Dendritic cell treated with granulocyte-macrophage colony-stimulating factor and Interleukin-4, amounts not matched to agents 40 ng/mL and 50 ng/mL, for 4 days (primary cell): Measurements from ENCODE around the gene DNAH14.
"Not testable (repeated sequence)": the region's sequence is repeated elsewhere in the genome, so short reads cannot be mapped to it uniquely, and the experiment has no call there.

Experiments
- H3K27ac Mint-ChIP-seq: one replicate; pipeline ENCODE4 v1.8.0; 2022; ENCODE audit warnings: mild to moderate bottlenecking, mixed read lengths
- H3K27me3 Mint-ChIP-seq: one replicate; pipeline ENCODE4 v1.8.0; 2022; ENCODE audit warnings: mild to moderate bottlenecking, mixed read lengths
- H3K36me3 Mint-ChIP-seq: one replicate; pipeline ENCODE4 v1.8.0; 2022; ENCODE audit warnings: low read depth, mixed read lengths
- H3K4me1 Mint-ChIP-seq: one replicate; pipeline ENCODE4 v1.8.0; 2022; ENCODE audit warnings: low read depth, mixed read lengths
- H3K4me3 Mint-ChIP-seq: one replicate; pipeline ENCODE4 v1.8.0; 2022; ENCODE audit warnings: mild to moderate bottlenecking, moderate library complexity, mixed read lengths
- H3K9me3 Mint-ChIP-seq: one replicate; pipeline ENCODE4 v1.8.0; 2022; ENCODE audit warnings: mixed read lengths
- intact Hi-C: fragments of 100-400 bp; cut with micrococcal nuclease; formaldehyde crosslinking; loops from one replicate; pipeline ENCODE4 v1.15.0; 2022

Gene DNAH14

GRCh38 chr1:224901087-224901810 lies 28.2 kb upstream of the DNAH14 start:
- Mint-ChIP-seq H3K4me3 (no peak overlapping the region), H3K36me3 (no peaks in the 10 kb centered on the region), H3K27me3 (no peaks in the 10 kb centered on the region), H3K9me3 (peaks cover 9% of the 10 kb centered on the region), H3K4me1 (no peaks in the 10 kb centered on the region), H3K27ac (no peak overlapping the region)
- intact Hi-C loops = no loop called here

- Mint-ChIP-seq H3K9me3 (no peaks in the 10 kb centered on the region), H3K4me3 (no peak overlapping the region), H3K4me1 (no peaks in the 10 kb centered on the region), H3K36me3 (no peaks in the 10 kb centered on the region), H3K27ac (no peak overlapping the region), H3K27me3 (no peaks in the 10 kb centered on the region)
- intact Hi-C loops = no loop called here
Observed at GRCh38 chr1:224903955-224904354, 25.5 kb upstream of the DNAH14 start.

GRCh38 chr1:224906340-224906739 lies 23.1 kb upstream of the DNAH14 start:
- Mint-ChIP-seq H3K9me3 (peaks cover 18% of the 10 kb centered on the region), H3K36me3 (no peaks in the 10 kb centered on the region), H3K27me3 (no peaks in the 10 kb centered on the region), H3K4me3 (no peak overlapping the region), H3K27ac (no peak overlapping the region), H3K4me1 (no peaks in the 10 kb centered on the region)
- intact Hi-C loops = no loop called here

- no peak overlapping the region for H3K27ac Mint-ChIP-seq
- no peaks in the 10 kb centered on the region for H3K27me3 Mint-ChIP-seq
- intact Hi-C loops = no loop called here
- H3K4me3 Mint-ChIP-seq = no peak overlapping the region
- no peaks in the 10 kb centered on the region for H3K36me3 Mint-ChIP-seq
- H3K9me3 Mint-ChIP-seq = peaks cover 41% of the 10 kb centered on the region
- H3K4me1 Mint-ChIP-seq = no peaks in the 10 kb centered on the region
Observed at GRCh38 chr1:224911217-224911616, 18.3 kb upstream of the DNAH14 start.

GRCh38 chr1:224914292-224914900 lies 15.1 kb upstream of the DNAH14 start:
- Mint-ChIP-seq H3K4me3 (no peak overlapping the region), H3K27me3 (no peaks in the 10 kb centered on the region), H3K27ac (no peak overlapping the region), H3K9me3 (peaks cover 41% of the 10 kb centered on the region), H3K4me1 (no peaks in the 10 kb centered on the region), H3K36me3 (no peaks in the 10 kb centered on the region)
- intact Hi-C loops = no loop called here

- H3K4me3 Mint-ChIP-seq = no peak overlapping the region
- no peaks in the 10 kb centered on the region for H3K4me1 Mint-ChIP-seq
- no peak overlapping the region for H3K27ac Mint-ChIP-seq
- H3K27me3 Mint-ChIP-seq = no peaks in the 10 kb centered on the region
- intact Hi-C loops = no loop called here
- H3K36me3 Mint-ChIP-seq = no peaks in the 10 kb centered on the region
- H3K9me3 Mint-ChIP-seq = no peaks in the 10 kb centered on the region
Observed at GRCh38 chr1:224919508-224919907, 10.0 kb upstream of the DNAH14 start.

- Mint-ChIP-seq H3K27ac (no peak overlapping the region), H3K27me3 (peaks cover 2% of the 10 kb centered on the region), H3K36me3 (no peaks in the 10 kb centered on the region), H3K9me3 (no peaks in the 10 kb centered on the region), H3K4me1 (no peaks in the 10 kb centered on the region), H3K4me3 (no peak overlapping the region)
- intact Hi-C loops = loop anchor here (5.0 kb wide), 1 partner anchor 404 kb away; no protein-coding TSS in a partner anchor
Observed at GRCh38 chr1:224920930-224921329, 8.5 kb upstream of the DNAH14 start.

GRCh38 chr1:224921354-224921753 lies 8.1 kb upstream of the DNAH14 start:
- peaks cover 2% of the 10 kb centered on the region for H3K27me3 Mint-ChIP-seq
- H3K4me1 Mint-ChIP-seq = no peaks in the 10 kb centered on the region
- no peaks in the 10 kb centered on the region for H3K36me3 Mint-ChIP-seq
- H3K9me3 Mint-ChIP-seq = no peaks in the 10 kb centered on the region
- intact Hi-C loops = loop anchor here (5.0 kb wide), 1 partner anchor 404 kb away; no protein-coding TSS in a partner anchor
- H3K27ac Mint-ChIP-seq = no peak overlapping the region
- no peak overlapping the region for H3K4me3 Mint-ChIP-seq

GRCh38 chr1:224922404-224923164 lies 6.9 kb upstream of the DNAH14 start:
- no peak overlapping the region for H3K4me3 Mint-ChIP-seq
- no peaks in the 10 kb centered on the region for H3K36me3 Mint-ChIP-seq
- intact Hi-C loops = loop anchor here (5.0 kb wide), 1 partner anchor 405 kb away; no protein-coding TSS in a partner anchor
- H3K27ac Mint-ChIP-seq = no peak overlapping the region
- H3K4me1 Mint-ChIP-seq = no peaks in the 10 kb centered on the region
- peaks cover 3% of the 10 kb centered on the region for H3K9me3 Mint-ChIP-seq
- H3K27me3 Mint-ChIP-seq = peaks cover 2% of the 10 kb centered on the region

GRCh38 chr1:224923726-224924125 lies 5.7 kb upstream of the DNAH14 start:
- intact Hi-C loops = loop anchor here (5.0 kb wide), 1 partner anchor 406 kb away; no protein-coding TSS in a partner anchor
- no peaks in the 10 kb centered on the region for H3K4me1 Mint-ChIP-seq
- no peaks in the 10 kb centered on the region for H3K36me3 Mint-ChIP-seq
- H3K9me3 Mint-ChIP-seq = peaks cover 8% of the 10 kb centered on the region
- H3K27me3 Mint-ChIP-seq = peaks cover 4% of the 10 kb centered on the region
- no peak overlapping the region for H3K27ac Mint-ChIP-seq
- H3K4me3 Mint-ChIP-seq = no peak overlapping the region

- intact Hi-C loops = not testable (repeated sequence)
- peaks cover 16% of the 10 kb centered on the region for H3K4me1 Mint-ChIP-seq
Observed at GRCh38 chr1:224927631-224928030, 1.8 kb upstream of the DNAH14 start.

GRCh38 chr1:224928906-224929305 lies 569 bp upstream of the DNAH14 start:
- peaks cover 13% of the 10 kb centered on the region for H3K27me3 Mint-ChIP-seq
- peaks cover 17% of the 10 kb centered on the region for H3K4me1 Mint-ChIP-seq
- H3K4me3 Mint-ChIP-seq = no peak overlapping the region
- intact Hi-C loops = no loop called here
- no peak overlapping the region for H3K27ac Mint-ChIP-seq
- H3K9me3 Mint-ChIP-seq = peaks cover 26% of the 10 kb centered on the region
- no peaks in the 10 kb centered on the region for H3K36me3 Mint-ChIP-seq

More at GRCh38 chr1:224927631-224928030, 1.8 kb upstream of the DNAH14 start:
- Mint-ChIP-seq H3K27me3 (peaks cover 13% of the 10 kb centered on the region), H3K9me3 (peaks cover 13% of the 10 kb centered on the region)
- H3K4me3 Mint-ChIP-seq, H3K36me3 Mint-ChIP-seq, H3K27ac Mint-ChIP-seq: not testable (repeated sequence)

- no peak overlapping the region for H3K27ac Mint-ChIP-seq
- H3K4me3 Mint-ChIP-seq = no peak overlapping the region
- H3K9me3 Mint-ChIP-seq = peaks cover 52% of the 10 kb centered on the region
- H3K4me1 Mint-ChIP-seq = peaks cover 17% of the 10 kb centered on the region
- no peaks in the 10 kb centered on the region for H3K36me3 Mint-ChIP-seq
- peaks cover 11% of the 10 kb centered on the region for H3K27me3 Mint-ChIP-seq
- intact Hi-C loops = no loop called here
Observed at GRCh38 chr1:224931605-224932004, 2.1 kb downstream of the DNAH14 start.

GRCh38 chr1:224932607-224933249 lies 3.3 kb downstream of the DNAH14 start:
- Mint-ChIP-seq H3K27ac (no peak overlapping the region), H3K4me1 (peaks cover 17% of the 10 kb centered on the region), H3K27me3 (peaks cover 10% of the 10 kb centered on the region), H3K9me3 (peaks cover 53% of the 10 kb centered on the region), H3K36me3 (no peaks in the 10 kb centered on the region), H3K4me3 (no peak overlapping the region)
- intact Hi-C loops = no loop called here
